Measurements from ENCODE around the gene FBXO8. TPM values are rescaled to one million over a fixed set of nuclear protein-coding genes. Genes with fewer than 3 reads are reported as not detected.

The FBXO8 gene
- total and polyA plus RNA-seq, 10 donors = 9.7 to 38.4 (median 26.8) TPM

- H3K27ac ChIP-seq = no peak overlapping the region
- whole genome bisulfite sequencing, 5 donors = 86 to 96% (median 94%) methylated on average over 1 of the region's 1 CpG
- H3K4me3 ChIP-seq = no peak overlapping the region
- peaks cover 0 to 11% (median 2%) of the 10 kb centered on the region in 6 donors for H3K4me1 ChIP-seq
- no peaks in the 10 kb centered on the region for H3K9me3 ChIP-seq
- intact Hi-C loops (cut with DNase I; ENCODE audit: low total_unique reads) = no loop called here
- no peak for DNase-seq
- peaks cover 0 to 71% (median 8%) of the 10 kb centered on the region in 6 donors for H3K36me3 ChIP-seq
- TF ChIP-seq CTCF (IDR thresholded peaks at IDR 0.05 in 8 of 11, conservative IDR thresholded peaks at IDR 0.05 in 3 of 11) (no peak), POLR2AphosphoS5 (IDR thresholded peaks at IDR 0.05) (no peak), POLR2A (IDR thresholded peaks at IDR 0.05) (no peak)
- no peaks in the 10 kb centered on the region for H3K27me3 ChIP-seq (replicated peaks in 1 of 7)
These were observed 27.2 kb downstream of the FBXO8 start for GRCh38 chr4:174256277-174256713.

- WGBS, 5 donors = 86 to 100% (median 96%) methylated on average over 5 of the region's 5 CpGs
- TF ChIP-seq POLR2AphosphoS5 (IDR thresholded peaks at IDR 0.05) (no peak), POLR2A (IDR thresholded peaks at IDR 0.05) (no peak)
These were observed 27.7 kb downstream of the FBXO8 start for GRCh38 chr4:174255786-174256185.

GRCh38 chr4:174255374-174255773 lies 28.1 kb downstream of the FBXO8 start:
- no peak for DNase-seq
- no peaks in the 10 kb centered on the region for H3K9me3 ChIP-seq
- no peak for TF ChIP-seq CTCF (IDR thresholded peaks at IDR 0.05 in 8 of 11, conservative IDR thresholded peaks at IDR 0.05 in 3 of 11)
- WGBS, 5 donors = 36 to 95% (median 94%) methylated on average over 1 of the region's 1 CpG
- peaks cover 0 to 6% (median under 1%) of the 10 kb centered on the region in 6 donors for H3K4me1 ChIP-seq
- intact Hi-C loops (cut with DNase I; ENCODE audit: low total_unique reads) = no loop called here
- no peak overlapping the region for H3K4me3 ChIP-seq
- no peaks in the 10 kb centered on the region for H3K27me3 ChIP-seq (replicated peaks in 1 of 7)
- peaks cover 0 to 66% (median 8%) of the 10 kb centered on the region in 6 donors for H3K36me3 ChIP-seq
- no peak overlapping the region for H3K27ac ChIP-seq

More at GRCh38 chr4:174255786-174256185, 27.7 kb downstream of the FBXO8 start:
- no peak for DNase-seq
- no peak overlapping the region for H3K27ac ChIP-seq
- H3K4me1 ChIP-seq = peaks cover 0 to 7% (median 2%) of the 10 kb centered on the region in 6 donors
- H3K36me3 ChIP-seq = peaks cover 0 to 66% (median 8%) of the 10 kb centered on the region in 6 donors
- no peak overlapping the region for H3K4me3 ChIP-seq
- H3K9me3 ChIP-seq = no peaks in the 10 kb centered on the region
- no peaks in the 10 kb centered on the region for H3K27me3 ChIP-seq (replicated peaks in 1 of 7)
- intact Hi-C loops (cut with DNase I; ENCODE audit: low total_unique reads) = no loop called here

GRCh38 chr4:174254613-174255012 lies 28.9 kb downstream of the FBXO8 start:
- intact Hi-C loops (cut with DNase I; ENCODE audit: low total_unique reads) = no loop called here

More at GRCh38 chr4:174254613-174255012, 28.9 kb downstream of the FBXO8 start:
- H3K4me3 ChIP-seq = no peak overlapping the region
- DNase-seq = no peak
- H3K9me3 ChIP-seq = no peaks in the 10 kb centered on the region
- no peaks in the 10 kb centered on the region for H3K27me3 ChIP-seq (replicated peaks in 1 of 7)
- peaks cover 0 to 60% (median 8%) of the 10 kb centered on the region in 6 donors for H3K36me3 ChIP-seq
- no peaks in the 10 kb centered on the region for H3K4me1 ChIP-seq
- TF ChIP-seq POLR2AphosphoS5 (IDR thresholded peaks at IDR 0.05) (no peak), CTCF (IDR thresholded peaks at IDR 0.05 in 8 of 11, conservative IDR thresholded peaks at IDR 0.05 in 3 of 11) (no peak), POLR2A (IDR thresholded peaks at IDR 0.05) (no peak)
- H3K27ac ChIP-seq = no peak overlapping the region
- 91 to 98% (median 94%) methylated on average over 1 of the region's 1 CpG for WGBS, 5 donors

Data from spleen (tissue), 11 donors.